GM12878 (cell line): Measurements from ENCODE around the gene FUT7. TPM values are rescaled to one million over a fixed set of nuclear protein-coding genes. Genes with fewer than 3 reads are reported as not detected.
A peak's percentile ranks its signal among the peaks of the same experiment; 100 is the strongest.

Source experiments
- CREB1 ChIP-seq: IDR thresholded peaks from 2 replicates; pipeline ENCODE4 v1.6.1; 2012; ENCODE audit warnings: low read depth, mild to moderate bottlenecking, inconsistent platforms
- EGR1 ChIP-seq, 2 experiments: IDR thresholded peaks; 1 replicate in 1 of 2; 2 replicates in 1 of 2; pipeline ENCODE4 v1.6.1; 2011 to 2012; ENCODE audit warnings: low read depth in 2 of 2, low read length in 2 of 2, borderline replicate concordance in 1 of 2, mild to moderate bottlenecking in 1 of 2, moderate library complexity in 1 of 2
- HDGF ChIP-seq: fragments of 450-650 bp; IDR thresholded peaks from 2 replicates; pipeline ENCODE4 v1.6.1; 2016; ENCODE audit warnings: antibody characterized with exemption
- IKZF1 ChIP-seq: fragments of 450-650 bp; conservative IDR thresholded peaks from 2 replicates; pipeline ENCODE4 v1.6.1; 2017; ENCODE audit warnings: antibody characterized with exemption, mild to moderate bottlenecking
- MLLT1 ChIP-seq: fragments of 450-650 bp; IDR thresholded peaks from 2 replicates; pipeline ENCODE4 v1.6.1; 2016; ENCODE audit warnings: mild to moderate bottlenecking
- RAD21 ChIP-seq: IDR thresholded peaks from 2 replicates; pipeline ENCODE4 v1.6.1; 2011; ENCODE audit warnings: mild to moderate bottlenecking, low read depth, low read length, moderate library complexity; ENCODE audit not compliant: insufficient read depth
- RB1 ChIP-seq: fragments of 450-650 bp; formaldehyde crosslinking; IDR thresholded peaks from 2 replicates; pipeline ENCODE4 v1.6.1; 2017; ENCODE audit warnings: mild to moderate bottlenecking, borderline replicate concordance
- TARDBP ChIP-seq: IDR thresholded peaks from 2 replicates; pipeline ENCODE4 v1.6.1; 2016; ENCODE audit warnings: borderline replicate concordance
- YY1 ChIP-seq: IDR thresholded peaks from 2 replicates; pipeline ENCODE4 v1.6.1; 2011; ENCODE audit warnings: low read depth, mild to moderate bottlenecking, low read length
- polyA plus RNA-seq, 11 experiments: library from polyadenylated mRNA; depleted of rRNA in 4 of 11; unstranded in 6 of 11; stranded (reverse) in 5 of 11; fragments of >200 nt; fragmentation: Nextera tagmentation in 4 of 11; fragmentation: Illumina TruSeq in 1 of 11; extraction: Ambion mirVana in 4 of 11; extraction: Trizol in 1 of 11; gene quantifications; 1 replicate in 1 of 11; 2 replicates in 10 of 11; pipeline versions ENCODE4 v1.2.1 to v1.2.3, GENCODE V29; 2011 to 2016; ENCODE audit warnings: inconsistent platforms in 2 of 11, missing spikeins in 2 of 11, low read depth in 1 of 11
- total RNA-seq, 4 experiments: library from RNA; depleted of rRNA in 3 of 4; stranded (reverse); fragments of >200 nt in 3 of 4; fragmentation: Illumina TruSeq in 1 of 4; extraction: Trizol in 1 of 4; gene quantifications; 2 replicates each; pipeline versions ENCODE4 v1.2.1 to v1.2.3, GENCODE V29; 2013 to 2021

The FUT7 gene
- total and polyA plus RNA-seq, 10 of the 15 experiments (the other 5 are each of a cell fraction or from before 2014, with no cell fraction given): 0.04 to 0.62 (median 0.20) TPM; not detected in 2

- 0 out of 2 replicates have a peak, but pooled peaks have one; percentile 24 for TF ChIP-seq MLLT1
- 0 out of 2 replicates have a peak, but pooled peaks have one; percentile 80 for TF ChIP-seq RB1
- peak; percentile 51; the same call in 1 of the 2 replicates for TF ChIP-seq YY1
- 0 out of 2 replicates have a peak, but pooled peaks have one; percentile 81 for TF ChIP-seq HDGF
- peak; percentile 61 for TF ChIP-seq RAD21
- TF ChIP-seq TARDBP: no peak
- TF ChIP-seq CREB1: peak; percentile 47; the same call in 1 of the 2 replicates
- TF ChIP-seq IKZF1: 0 out of 2 replicates have a peak, but pooled peaks have one; percentile 17
- TF ChIP-seq EGR1 (IDR thresholded peaks at IDR 0.05; ENCODE audit: borderline replicate concordance in 1 of 2, low read depth in 2 of 2, low read length in 2 of 2): peak in 1 of 2 experiments; percentile 58; a peak in 2 of 3 replicates
These were observed 32.4 kb upstream of the FUT7 start (continued) for GRCh38 chr9:137064027-137064879.
